T-helper 2 cell treated with Interferon-gamma antibody and Interleukin-4, amounts not matched to agents 5 μg/mL and 100 μg/mL, for 36 hours (primary cell): Measurements from ENCODE around the gene NET1.
"Not testable (repeated sequence)": the region's sequence is repeated elsewhere in the genome, so short reads cannot be mapped to it uniquely, and the experiment has no call there.

Experiments
- DNase-seq: peaks from one replicate; pipeline ENCODE4 v3.0.0; 2021; ENCODE audit warnings: low spot score
- H3K27ac Mint-ChIP-seq: one replicate; pipeline ENCODE4 v1.8.0; 2021; ENCODE audit warnings: mild to moderate bottlenecking, mixed read lengths
- H3K27me3 Mint-ChIP-seq: one replicate; pipeline ENCODE4 v1.8.0; 2021; ENCODE audit warnings: low read depth, mixed read lengths
- H3K36me3 Mint-ChIP-seq: one replicate; pipeline ENCODE4 v1.8.0; 2021; ENCODE audit warnings: low read depth, mixed read lengths
- H3K4me1 Mint-ChIP-seq: one replicate; pipeline ENCODE4 v1.8.0; 2021; ENCODE audit warnings: low read depth, mixed read lengths
- H3K4me3 Mint-ChIP-seq: one replicate; pipeline ENCODE4 v1.8.0; 2022; ENCODE audit warnings: mild to moderate bottlenecking, moderate library complexity, mixed read lengths
- H3K9me3 Mint-ChIP-seq: one replicate; pipeline ENCODE4 v1.8.0; 2021; ENCODE audit warnings: mixed read lengths

Gene NET1

DNA sequence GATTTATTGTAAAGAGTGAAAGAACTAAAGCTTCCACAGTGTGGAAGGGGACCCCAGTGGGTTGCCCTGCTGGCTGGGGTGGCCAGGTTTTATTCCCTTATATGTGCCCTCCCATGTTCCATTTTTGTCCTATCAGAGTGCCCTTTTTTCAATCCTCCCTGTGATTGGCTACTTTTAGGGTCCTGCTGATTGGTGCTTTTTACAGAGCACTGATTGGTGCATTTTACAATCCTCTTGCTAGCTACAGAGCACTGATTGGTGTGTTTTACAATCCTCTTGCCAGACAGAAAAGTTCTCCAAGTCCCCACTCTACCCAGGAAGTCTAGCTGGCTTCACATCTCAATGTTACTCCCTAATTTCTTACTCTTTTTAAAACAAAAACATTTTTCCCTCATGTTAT is 1.6 kb upstream of the NET1 start:
- not testable (repeated sequence) for H3K36me3 Mint-ChIP-seq, H3K4me1 Mint-ChIP-seq, H3K9me3 Mint-ChIP-seq, H3K27ac Mint-ChIP-seq, H3K4me3 Mint-ChIP-seq, DNase-seq
- H3K27me3 Mint-ChIP-seq: peaks cover 24% of the 10 kb centered on the region

DNA sequence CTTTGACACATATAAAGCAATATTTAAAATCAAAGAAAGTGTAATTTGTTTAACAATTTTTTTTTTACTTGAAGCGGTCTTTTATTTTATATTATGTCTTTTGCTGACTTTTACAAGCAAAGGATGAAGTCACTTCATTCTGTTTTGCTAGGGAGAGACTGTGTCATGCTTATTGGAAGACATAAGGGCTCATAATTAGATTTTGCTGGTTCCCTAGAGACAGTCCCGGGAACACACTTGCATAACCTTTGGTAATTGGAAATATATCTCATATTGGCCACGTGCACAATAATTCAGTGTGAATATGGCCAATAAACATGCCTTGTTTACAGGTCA is 448 bp upstream of the NET1 start:
- Mint-ChIP-seq H3K4me1 (no peaks in the 10 kb centered on the region), H3K27ac (no peak overlapping the region), H3K4me3 (peak overlapping the region; percentile 84), H3K9me3 (peaks cover 10% of the 10 kb centered on the region), H3K27me3 (peaks cover 22% of the 10 kb centered on the region), H3K36me3 (peaks cover 4% of the 10 kb centered on the region)
- DNase-seq: no peak

DNA sequence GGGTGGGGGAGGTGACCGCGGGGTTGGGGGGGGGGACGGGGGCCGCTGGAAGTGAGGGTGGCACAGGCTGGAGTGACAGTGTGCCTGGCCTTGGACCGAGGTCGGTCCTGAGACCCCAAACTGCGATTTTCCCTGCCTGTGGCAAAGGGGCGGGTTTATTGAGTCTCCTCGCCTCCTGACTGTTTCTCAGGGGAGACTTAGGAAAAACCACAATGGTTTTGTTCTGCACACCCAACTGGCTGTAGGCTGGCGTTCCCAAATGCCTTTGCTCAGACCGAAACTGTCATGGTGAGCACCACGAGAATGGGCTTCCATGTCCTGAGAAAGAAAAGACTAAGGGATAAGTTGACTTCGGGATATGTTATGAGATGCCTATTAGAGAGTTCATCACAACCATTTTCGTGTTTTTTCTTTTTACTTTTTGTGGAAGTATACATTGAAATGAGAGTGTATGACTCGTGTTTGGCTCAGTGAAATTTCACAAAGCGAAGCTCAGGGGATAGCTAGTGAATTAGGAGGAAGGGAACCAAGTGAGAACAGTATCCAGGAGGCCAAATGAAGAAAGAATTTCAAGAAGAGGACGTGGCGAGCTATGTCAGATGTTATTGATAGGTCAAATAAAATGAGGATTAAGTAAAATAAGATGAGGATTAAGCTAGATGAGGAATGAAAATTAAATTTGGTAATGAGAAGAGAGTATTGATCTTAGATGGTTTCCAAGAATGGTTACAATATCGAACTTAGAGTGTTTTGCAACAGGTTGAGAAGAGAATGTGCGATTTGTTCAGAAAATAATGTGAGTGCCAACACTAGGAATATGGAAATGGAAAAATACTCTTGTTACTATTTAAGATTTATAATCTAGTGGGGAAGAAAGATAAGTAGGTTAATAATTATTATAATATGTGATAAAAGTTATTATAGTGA is 918 bp downstream of the NET1 start:
- Mint-ChIP-seq H3K36me3 (peaks cover 18% of the 10 kb centered on the region), H3K4me3 (no peak overlapping the region), H3K27me3 (peaks cover 17% of the 10 kb centered on the region), H3K9me3 (peaks cover 24% of the 10 kb centered on the region), H3K4me1 (no peaks in the 10 kb centered on the region), H3K27ac (no peak overlapping the region)
- no peak for DNase-seq

DNA sequence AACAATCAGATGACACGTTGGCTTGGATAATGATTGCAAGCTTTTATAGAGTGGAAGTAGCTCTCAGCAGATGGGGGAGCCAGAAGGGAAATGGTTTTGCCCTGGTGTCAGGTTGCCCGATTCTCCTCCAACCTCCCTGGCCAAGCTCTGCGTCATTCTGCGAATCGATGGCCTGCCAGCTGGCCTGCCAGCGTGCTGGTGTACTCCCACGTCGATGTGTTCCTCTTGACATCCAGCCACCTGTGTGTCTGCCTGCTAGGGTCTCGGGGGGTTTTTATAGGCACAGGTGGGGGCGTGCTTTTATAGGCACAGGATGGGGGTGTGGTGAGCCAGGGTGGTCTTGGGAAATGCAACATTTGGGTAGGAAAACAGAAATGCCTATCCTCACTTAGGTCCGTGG is 4.6 kb downstream of the NET1 start:
- H3K4me1 Mint-ChIP-seq: peaks cover 4% of the 10 kb centered on the region
- DNase-seq: no peak
- H3K9me3 Mint-ChIP-seq: peaks cover 36% of the 10 kb centered on the region
- H3K27ac Mint-ChIP-seq: no peak overlapping the region
- no peak overlapping the region for H3K4me3 Mint-ChIP-seq
- H3K36me3 Mint-ChIP-seq: peaks cover 36% of the 10 kb centered on the region
- no peaks in the 10 kb centered on the region for H3K27me3 Mint-ChIP-seq

DNA sequence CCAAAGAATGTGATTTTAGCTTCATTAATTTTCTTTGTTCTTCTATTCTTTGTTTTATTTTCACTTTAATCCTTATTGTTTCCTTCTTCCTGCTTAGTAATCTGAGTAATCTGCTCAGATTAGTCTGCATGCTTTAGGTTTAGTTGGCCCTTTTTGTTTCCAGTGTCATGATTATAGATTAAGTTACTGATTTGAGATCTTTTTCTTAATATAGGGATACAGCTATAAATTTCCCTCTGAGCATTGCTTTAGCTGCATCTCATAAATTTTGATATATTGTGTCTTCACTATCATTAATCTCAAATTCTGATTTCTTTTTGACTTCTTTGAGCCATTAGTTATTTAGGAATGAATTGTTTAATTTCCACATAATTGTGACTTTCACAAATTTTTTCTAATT is 6.2 kb downstream of the NET1 start:
- Mint-ChIP-seq H3K4me3 (no peak overlapping the region), H3K9me3 (peaks cover 36% of the 10 kb centered on the region), H3K27me3 (no peaks in the 10 kb centered on the region), H3K27ac (no peak overlapping the region), H3K36me3 (peaks cover 39% of the 10 kb centered on the region), H3K4me1 (peaks cover 8% of the 10 kb centered on the region)
- no peak for DNase-seq

DNA sequence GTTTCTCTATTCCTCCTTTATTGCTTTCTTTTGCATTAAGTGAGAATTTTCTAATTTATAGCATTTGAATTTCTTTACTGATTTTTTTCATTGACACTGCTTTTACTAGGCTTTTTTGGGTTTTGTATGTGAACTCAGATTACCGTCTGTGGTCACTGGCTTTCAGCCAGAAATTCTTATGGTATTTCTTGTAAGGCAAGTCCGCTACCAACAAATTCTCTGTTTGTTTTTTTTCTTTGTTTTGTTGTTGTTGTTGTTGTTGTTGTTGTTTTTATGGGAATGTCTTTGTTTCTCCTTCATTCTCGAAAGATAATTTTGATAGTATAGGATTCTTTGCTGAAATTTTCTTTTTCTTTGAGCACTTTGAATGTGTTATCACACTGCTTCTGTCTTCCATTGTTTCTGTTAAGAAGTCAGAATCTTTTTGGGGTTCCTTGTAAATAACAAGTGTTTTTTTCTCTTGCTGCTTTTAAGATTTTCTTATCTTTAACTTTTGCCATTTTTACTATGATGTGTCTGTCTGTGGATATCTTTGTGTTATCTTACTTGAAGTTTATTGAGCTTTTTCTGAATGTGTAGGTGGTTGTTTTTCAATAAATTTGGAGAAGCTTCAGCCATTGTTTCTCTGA is 7.2 kb downstream of the NET1 start:
- no peak for DNase-seq
- no peak overlapping the region for H3K27ac Mint-ChIP-seq
- no peak overlapping the region for H3K4me3 Mint-ChIP-seq
- peaks cover 39% of the 10 kb centered on the region for H3K36me3 Mint-ChIP-seq
- H3K9me3 Mint-ChIP-seq: peaks cover 36% of the 10 kb centered on the region
- H3K4me1 Mint-ChIP-seq: peaks cover 11% of the 10 kb centered on the region
- no peaks in the 10 kb centered on the region for H3K27me3 Mint-ChIP-seq

DNA sequence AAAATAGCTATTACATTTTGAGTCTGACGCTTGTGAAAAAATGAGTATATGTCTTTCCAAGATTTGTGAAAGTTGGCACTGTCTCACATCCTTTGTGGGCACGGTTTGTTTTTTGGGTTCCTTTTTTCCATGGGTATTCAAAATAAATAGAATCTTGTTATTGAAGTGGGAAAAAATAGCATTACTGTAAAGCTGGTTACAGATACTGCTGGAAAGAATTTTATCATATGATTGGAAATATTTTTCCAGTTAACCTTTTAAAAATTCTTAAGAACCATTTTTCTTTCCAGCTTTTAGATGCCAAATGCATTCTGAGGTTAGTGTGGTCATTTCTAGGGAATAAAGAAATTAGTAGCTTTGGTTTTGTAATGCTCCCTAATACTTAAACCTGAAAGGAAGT is 11.4 kb downstream of the NET1 start:
- Mint-ChIP-seq H3K27me3 (no peaks in the 10 kb centered on the region), H3K9me3 (peaks cover 17% of the 10 kb centered on the region), H3K4me1 (peaks cover 17% of the 10 kb centered on the region), H3K4me3 (no peak overlapping the region), H3K36me3 (peaks cover 22% of the 10 kb centered on the region), H3K27ac (no peak overlapping the region)
- no peak for DNase-seq

DNA sequence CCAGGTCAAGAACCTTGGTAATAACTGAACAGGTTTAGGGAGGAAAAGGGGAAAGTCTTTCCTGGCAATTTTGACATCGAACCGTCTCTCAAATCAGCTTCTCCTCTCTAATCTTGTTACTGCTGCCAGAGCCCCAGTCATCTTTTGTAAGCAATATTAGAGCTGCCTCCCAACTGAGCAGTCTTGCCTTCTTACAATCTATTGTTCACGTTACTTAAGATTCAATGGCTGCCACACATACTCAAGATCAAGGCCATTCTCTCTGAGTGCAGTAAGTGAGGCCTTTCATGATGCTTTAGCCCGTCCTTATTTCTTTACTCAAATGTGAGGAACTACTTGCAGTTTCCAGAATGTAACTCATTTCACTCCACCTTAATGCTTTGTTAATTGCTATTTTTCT is 12.4 kb downstream of the NET1 start:
- Mint-ChIP-seq H3K4me3 (no peak overlapping the region), H3K9me3 (peaks cover 7% of the 10 kb centered on the region), H3K36me3 (peaks cover 18% of the 10 kb centered on the region), H3K27ac (no peak overlapping the region), H3K27me3 (no peaks in the 10 kb centered on the region), H3K4me1 (peaks cover 13% of the 10 kb centered on the region)
- no peak for DNase-seq

DNA sequence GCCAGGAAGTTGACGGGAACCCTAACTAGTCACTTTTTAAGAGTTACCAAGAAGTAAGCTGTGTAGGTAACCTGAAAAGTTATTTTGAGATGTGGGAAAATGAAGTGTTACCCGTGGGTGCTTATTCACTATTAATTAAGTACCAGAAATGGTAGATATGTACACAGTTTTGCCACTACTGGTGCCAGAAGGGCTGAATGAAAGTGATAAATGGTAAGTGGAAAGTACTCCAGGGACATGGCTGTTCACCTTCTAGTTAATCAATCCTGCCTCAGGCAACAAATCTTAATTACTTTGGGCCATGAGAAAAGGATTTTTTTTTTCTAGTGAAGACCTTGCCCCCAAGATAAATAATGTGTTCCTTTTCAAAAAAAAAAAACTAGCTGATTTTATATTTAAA is 15.8 kb downstream of the NET1 start:
- Mint-ChIP-seq H3K9me3 (peaks cover 4% of the 10 kb centered on the region), H3K27ac (no peak overlapping the region), H3K36me3 (peaks cover 24% of the 10 kb centered on the region), H3K4me1 (peaks cover 15% of the 10 kb centered on the region), H3K4me3 (no peak overlapping the region), H3K27me3 (no peaks in the 10 kb centered on the region)
- no peak for DNase-seq

DNA sequence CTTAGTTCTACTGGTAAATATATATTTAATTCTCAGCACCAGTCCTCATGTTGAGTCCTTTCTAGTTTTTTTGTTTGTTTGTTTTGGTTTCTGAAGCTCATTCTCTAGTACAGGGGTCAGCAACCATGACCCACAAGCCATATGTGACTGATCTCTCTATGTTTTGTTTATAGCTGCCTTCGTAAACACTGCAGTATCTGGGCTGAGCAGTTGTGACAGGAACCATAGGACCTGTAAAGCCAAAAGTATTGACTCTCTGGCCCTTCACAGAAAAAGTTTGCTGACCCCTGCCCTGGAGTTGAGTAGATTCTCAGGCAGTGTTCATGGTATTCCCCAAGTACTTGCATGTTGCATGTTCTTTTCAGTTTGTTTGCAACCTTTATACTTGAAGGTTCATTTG is 20.8 kb downstream of the NET1 start:
- DNase-seq: no peak
- peaks cover 4% of the 10 kb centered on the region for H3K9me3 Mint-ChIP-seq
- H3K27me3 Mint-ChIP-seq: no peaks in the 10 kb centered on the region
- no peak overlapping the region for H3K4me3 Mint-ChIP-seq
- peaks cover 26% of the 10 kb centered on the region for H3K4me1 Mint-ChIP-seq
- no peak overlapping the region for H3K27ac Mint-ChIP-seq
- H3K36me3 Mint-ChIP-seq: peaks cover 21% of the 10 kb centered on the region

DNA sequence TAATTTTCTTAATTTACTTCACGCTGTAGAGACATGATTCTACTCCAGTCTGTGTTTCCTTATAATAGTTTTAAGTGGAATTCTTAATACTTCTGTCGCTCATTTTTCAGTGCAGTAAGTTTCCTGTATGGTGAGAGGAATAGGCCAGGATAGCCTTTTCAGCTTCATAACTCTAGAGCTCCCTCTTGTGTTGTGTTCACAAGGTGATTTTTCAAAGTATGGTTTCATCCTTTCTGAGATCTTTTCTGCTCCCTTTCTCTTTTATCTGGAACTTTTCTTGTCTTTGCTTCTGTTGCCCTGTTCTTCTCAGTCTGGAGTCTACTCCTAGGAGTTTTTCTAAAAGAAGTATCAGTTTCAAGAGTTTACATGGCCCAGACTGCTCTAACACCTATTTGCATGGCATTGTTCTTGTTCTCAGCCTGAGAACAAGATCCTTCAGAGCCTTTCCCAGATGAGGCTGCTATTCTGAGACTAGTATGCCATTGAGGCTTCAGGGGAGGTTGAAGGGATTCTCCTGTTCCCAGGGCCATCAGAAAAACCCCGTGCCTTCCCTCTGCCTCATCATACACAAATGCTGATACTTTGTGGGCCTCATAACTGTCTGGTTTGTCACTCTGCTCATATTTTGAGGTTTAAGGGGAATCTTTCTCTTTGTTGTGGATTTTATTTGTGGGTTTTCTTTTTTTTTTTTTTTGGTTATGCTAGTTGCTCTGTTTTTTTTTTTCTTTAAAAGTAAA is 21.8 kb downstream of the NET1 start:
- DNase-seq: no peak
- Mint-ChIP-seq H3K4me3 (no peak overlapping the region), H3K36me3 (peaks cover 21% of the 10 kb centered on the region), H3K9me3 (peaks cover 4% of the 10 kb centered on the region), H3K27ac (peak overlapping the region; percentile 43), H3K4me1 (peaks cover 26% of the 10 kb centered on the region), H3K27me3 (no peaks in the 10 kb centered on the region)

DNA sequence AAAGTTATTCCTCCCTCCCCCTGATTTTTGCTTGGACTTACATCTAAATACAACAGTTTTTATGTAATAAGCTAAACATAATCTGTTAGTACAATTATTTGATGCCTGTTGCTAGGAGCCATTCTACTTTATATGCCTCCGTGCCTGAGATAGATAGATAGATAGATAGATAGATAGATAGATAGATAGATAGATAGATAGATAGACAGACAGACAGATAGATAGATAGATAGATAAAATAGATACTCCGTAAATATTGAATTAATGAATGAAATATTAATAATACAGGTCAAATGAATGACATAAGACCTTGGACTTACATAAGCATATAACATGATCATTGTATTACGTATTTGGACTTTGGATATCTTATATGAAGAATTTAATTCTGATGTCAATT is 23.0 kb downstream of the NET1 start:
- Mint-ChIP-seq H3K27ac (no peak overlapping the region), H3K27me3 (no peaks in the 10 kb centered on the region), H3K4me3 (no peak overlapping the region), H3K4me1 (peaks cover 28% of the 10 kb centered on the region), H3K36me3 (peaks cover 17% of the 10 kb centered on the region), H3K9me3 (peaks cover 4% of the 10 kb centered on the region)
- no peak for DNase-seq

DNA sequence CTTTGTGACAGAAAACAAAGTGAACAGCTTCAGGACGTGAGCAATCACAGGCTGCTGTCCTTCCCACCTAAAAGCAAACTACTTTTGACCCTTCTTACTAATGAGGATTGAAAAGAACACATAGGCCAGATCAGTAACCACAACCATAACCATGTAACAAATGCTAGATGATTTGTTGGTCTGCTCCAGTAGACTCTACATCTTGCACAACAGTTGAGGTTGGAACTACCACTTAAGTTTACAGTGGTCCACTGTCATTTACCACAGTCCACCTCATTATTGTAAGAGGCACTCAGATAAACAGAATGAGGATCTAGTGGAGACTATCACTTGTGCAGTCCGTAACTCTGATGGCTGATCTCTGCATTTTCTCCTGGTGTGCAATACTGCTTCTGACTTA is 27.8 kb downstream of the NET1 start:
- Mint-ChIP-seq H3K4me1 (peaks cover 38% of the 10 kb centered on the region), H3K9me3 (no peaks in the 10 kb centered on the region), H3K36me3 (peaks cover 8% of the 10 kb centered on the region), H3K4me3 (no peak overlapping the region), H3K27ac (no peak overlapping the region), H3K27me3 (no peaks in the 10 kb centered on the region)
- DNase-seq: no peak

DNA sequence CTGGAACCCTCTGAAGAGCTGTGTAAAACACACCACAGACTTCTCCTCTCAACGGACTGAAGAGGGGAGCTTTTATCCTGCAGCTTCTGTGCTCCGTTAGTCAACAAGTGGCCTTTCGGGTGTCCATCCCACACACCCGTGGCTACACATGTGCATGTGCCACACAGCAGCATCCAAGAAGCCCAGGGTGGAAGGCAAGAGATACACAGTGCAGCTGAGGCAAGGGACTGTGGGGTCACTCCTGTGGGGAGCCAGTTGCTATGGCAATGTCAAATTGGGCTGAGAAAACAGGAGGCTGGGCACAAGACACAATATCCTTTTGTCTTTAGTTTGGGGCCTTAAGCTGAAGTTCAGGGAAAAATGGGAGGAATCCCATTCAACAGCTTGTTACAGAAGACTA is 28.7 kb downstream of the NET1 start:
- H3K27ac Mint-ChIP-seq: no peak overlapping the region
- H3K9me3 Mint-ChIP-seq: no peaks in the 10 kb centered on the region
- H3K4me1 Mint-ChIP-seq: peaks cover 41% of the 10 kb centered on the region
- H3K27me3 Mint-ChIP-seq: no peaks in the 10 kb centered on the region
- H3K36me3 Mint-ChIP-seq: peaks cover 8% of the 10 kb centered on the region
- no peak overlapping the region for H3K4me3 Mint-ChIP-seq
- no peak for DNase-seq
